ENCODE measurements around the gene PTPRZ1.

PTPRZ1 gene

DNA sequence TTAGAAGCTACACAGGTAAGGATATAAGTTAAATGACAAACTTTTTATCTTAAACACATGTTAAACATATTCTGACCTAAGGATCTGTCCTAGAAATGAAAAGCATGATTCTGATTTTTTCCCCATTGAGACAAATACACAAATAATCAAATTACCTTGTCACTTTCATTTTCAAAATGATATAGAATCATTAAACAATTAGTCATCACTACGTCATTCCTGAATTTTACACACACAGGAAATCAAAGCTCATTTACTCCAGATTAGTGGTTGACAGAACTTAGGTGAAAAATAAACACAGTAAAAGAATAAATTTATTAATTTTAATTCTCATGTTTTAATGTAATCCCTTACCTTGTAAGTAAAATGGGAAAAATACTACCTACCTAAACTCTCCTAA is 182.1 kb downstream of the PTPRZ1 start:
- no peak for DNase-seq (ENCODE audit: low read depth)

DNA sequence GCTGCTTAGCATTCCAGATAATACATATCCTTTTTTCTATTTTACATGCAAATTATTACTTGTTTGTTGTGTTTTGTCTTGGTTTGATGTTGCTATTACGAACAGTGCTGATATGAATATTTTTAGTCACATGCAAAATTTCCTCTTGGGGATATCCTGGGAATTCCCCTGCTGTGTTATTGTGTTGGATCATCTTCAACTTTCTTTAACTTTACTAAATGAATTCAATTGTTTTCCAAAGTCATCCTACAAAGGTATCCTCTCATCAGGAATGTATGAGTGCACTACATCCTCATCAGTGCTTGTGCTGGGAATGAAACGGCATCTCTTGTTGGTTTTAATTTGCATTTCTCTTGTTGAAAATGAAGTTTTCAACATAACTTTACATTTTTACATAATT is 184.0 kb downstream of the PTPRZ1 start:
- no peak for DNase-seq (ENCODE audit: low read depth)

DNA sequence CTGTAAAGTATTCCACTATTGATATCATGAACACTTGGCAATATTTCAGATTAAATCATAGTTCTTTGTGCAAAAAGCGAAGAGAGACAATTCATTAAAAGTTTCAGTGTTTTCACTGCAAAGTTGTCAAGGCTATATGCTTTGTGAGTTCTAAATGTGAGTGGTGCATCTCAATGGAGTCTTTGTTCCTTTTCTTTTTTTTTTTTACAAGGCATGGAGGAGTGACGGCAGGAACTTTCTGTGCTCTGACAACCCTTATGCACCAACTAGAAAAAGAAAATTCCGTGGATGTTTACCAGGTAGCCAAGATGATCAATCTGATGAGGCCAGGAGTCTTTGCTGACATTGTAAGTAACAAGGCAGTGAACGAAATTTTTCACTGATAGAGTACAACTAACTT is 186.6 kb downstream of the PTPRZ1 start:
- DNase-seq (ENCODE audit: low read depth), result no peak

DNA sequence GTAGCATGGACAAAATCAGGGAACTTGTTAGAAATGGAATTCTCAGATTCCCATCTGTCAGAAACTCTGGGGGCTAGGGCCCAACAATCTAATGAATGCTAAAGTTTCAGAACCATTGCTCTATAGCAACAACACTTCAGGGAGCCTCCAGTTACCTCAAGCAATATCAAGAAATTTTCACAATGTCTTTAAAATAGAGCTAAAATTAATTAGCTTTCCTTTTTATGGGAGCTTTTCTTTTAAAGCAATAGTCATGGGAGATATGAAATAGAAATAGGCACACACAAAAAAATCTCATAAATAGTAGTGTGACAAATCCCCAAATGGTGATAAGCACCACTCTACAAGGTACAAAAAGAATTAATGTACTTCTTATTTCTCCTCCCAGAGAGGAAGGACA is 190.2 kb downstream of the PTPRZ1 start:
- no peak for DNase-seq (ENCODE audit: low read depth)

DNA sequence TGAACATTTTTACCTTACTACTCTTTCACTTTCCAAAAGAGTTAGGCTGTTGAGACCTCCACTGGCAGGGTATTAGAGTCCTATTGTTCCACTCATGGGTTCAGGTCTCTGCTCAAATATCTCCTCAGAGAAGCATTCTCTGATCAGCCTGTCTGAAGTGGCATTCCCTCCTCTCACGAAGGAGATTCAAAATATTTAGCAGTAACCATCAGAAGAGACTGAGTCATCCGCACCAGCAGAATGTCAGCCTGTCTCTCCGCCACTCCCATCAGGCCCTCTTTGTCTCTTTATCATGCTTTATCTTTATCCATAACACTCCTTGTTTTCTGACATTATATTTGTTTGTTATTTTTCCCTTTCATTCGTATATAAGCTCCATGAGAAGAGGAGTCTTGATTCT is 192.0 kb downstream of the PTPRZ1 start:
- DNase-seq (ENCODE audit: low read depth), result no peak

DNA sequence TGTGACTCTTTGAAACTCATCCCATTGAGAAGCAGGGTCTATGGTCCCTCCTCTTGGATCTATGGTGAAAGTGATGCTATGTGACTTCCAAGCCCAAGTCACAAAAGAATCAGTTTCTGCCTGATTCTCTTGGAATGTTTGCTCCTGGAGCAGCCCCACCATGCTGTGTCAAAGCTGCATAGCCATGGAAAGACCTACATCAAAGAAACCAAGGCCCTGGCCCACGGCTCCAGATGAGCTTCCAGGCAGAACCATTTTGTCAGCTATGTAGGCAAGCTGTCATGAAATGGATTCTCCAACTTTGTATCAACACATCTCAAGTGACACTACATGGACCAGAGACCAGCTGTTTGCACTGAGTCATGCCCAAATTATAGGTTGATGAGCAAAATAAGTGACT is 194.1 kb downstream of the PTPRZ1 start:
- DNase-seq (ENCODE audit: low read depth), result no peak

DNA sequence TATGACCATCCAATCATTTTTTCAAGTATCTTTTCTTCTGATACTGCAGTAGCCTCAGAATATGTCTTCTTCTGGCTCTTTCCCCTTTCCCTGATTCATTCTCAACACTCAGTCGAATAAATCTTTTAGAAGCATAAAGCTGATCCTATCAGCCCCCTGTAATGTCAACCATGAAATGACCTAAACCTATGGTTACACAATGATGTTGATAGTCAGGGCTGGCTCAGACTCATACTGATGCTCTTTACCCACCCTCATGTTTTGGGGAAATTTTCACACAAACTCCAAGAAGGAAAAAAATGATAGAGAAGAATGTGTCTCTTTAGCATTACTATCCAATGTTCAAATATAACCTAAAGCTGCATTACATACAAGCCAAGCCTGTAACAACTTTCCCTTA is 195.1 kb downstream of the PTPRZ1 start:
- no peak for DNase-seq (ENCODE audit: low read depth)

DNA sequence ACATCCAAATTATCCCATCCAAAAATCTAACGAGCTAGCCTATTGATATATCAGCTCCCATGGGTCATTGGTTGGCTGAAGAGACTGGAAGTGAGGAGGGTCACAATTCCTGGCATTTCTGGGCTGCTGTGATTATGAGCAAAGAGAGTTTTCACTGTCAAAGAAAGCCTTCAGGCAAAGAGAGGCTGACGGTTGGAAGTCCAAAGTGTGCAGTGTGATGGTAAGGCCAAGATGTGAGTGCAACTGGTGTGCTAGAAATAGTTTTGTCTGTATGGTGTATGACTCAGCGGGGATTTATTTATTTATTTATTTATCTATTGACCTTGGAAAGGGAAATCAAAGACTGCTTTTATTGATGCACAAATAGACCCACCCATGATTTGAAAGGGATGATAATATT is 196.0 kb downstream of the PTPRZ1 start:
- DNase-seq (ENCODE audit: low read depth), result no peak

DNA sequence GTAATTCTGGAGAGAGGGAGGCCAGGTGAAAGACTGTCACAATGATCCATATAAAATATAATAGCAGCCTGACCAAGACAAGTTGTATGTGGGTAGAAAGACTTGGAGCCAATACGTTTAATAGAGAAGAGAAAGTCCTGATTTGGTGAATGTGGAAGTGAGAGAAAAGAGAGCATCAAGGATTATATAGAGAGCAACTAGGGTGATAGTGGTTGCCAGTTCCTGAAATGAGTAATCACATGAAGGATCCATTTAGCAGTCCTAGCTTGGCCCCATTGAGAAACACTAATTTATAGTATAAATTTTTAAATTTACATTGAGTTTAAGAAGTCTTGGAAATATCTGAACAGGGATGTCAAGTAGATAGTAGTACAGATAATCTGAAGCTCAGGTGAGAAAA is 197.1 kb downstream of the PTPRZ1 start:
- no peak for DNase-seq (ENCODE audit: low read depth)

DNA sequence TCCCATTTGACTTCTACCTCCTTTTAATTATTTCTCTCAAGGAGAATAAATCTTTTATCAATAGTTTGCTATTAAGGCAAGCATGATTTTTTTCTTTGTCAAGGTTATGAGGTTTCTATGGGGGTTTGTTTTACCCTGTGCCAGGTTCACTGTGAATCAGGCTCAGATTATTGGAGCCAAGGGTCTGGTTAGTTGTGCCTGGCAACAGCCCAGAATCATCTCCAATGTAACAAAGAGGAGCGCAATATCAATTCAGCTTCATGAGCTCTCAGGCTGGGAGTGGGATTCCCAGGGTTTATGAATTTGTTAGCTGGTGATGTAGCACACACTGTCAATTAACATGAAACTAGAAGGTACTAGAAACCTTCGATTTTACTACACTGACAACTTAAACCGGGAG is 197.9 kb downstream of the PTPRZ1 start:
- DNase-seq (ENCODE audit: low read depth), result no peak

DNA sequence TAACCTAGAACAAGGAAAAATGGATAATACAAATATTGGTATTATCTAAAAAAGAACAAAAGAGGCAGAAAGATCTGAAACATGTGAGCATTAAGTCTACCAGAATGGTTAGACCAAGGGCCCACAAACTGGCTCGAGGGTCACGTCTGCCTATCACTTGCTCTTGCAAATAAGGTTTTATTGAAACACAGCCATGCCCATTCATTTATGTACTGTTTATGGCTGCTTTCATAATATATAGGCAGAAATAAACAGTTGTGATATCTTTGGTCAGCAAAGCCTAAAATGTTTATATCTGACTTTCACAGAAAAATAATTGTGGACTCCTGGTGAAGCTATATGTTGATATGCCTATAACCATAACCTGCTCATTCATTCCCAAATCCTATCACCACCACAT is 199.3 kb downstream of the PTPRZ1 start:
- DNase-seq (ENCODE audit: low read depth), result no peak

DNA sequence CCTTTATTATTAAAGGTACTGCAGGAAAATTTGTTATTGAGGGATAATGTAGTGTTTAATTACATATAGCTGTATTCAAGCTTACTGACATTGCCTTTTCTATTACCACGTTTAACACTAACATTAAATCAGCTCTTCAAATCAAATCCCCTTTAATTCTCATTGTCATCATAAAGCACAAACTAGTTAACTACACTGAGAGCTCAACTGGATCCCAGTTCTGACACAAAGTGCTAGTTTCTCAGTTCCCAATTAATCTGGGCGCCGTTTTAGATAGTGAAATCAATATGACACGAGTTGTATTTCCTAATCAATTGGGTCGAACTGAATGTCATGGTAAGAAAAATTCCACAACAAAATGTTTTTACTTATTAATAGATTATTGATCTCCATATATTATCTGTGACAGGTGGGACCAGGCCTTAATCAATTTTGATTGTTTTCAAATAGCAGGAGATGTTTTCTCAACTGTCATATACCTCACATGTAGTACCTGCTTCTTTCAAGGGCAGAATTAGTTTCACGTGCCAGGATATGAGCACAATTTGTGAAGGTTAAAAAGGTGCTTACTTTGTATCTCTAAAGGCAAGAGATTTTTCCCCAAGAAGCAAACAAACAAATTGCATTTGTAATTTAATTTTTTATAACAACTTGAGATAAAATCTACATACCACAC is 200.1 kb downstream of the PTPRZ1 start:
- DNase-seq (ENCODE audit: low read depth), result no peak

DNA sequence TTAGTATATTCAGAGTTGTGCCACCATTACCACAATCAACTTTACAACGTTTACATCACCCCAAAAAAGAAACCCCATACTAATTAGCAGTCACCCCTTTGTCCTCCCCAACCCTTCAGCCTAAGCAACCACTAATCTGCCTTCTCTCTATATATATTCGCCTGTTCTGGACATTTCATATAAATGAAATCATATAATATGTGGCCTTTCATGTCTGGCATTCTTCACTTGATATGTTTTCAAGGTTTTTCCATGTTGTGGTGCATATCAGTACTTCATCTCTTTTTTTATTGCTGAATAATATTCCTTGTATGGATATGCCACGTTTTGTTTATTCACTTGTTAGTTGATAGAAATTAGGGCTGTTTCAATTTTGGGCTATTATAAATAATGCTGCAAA is 200.7 kb downstream of the PTPRZ1 start:
- DNase-seq (ENCODE audit: low read depth), result no peak

DNA sequence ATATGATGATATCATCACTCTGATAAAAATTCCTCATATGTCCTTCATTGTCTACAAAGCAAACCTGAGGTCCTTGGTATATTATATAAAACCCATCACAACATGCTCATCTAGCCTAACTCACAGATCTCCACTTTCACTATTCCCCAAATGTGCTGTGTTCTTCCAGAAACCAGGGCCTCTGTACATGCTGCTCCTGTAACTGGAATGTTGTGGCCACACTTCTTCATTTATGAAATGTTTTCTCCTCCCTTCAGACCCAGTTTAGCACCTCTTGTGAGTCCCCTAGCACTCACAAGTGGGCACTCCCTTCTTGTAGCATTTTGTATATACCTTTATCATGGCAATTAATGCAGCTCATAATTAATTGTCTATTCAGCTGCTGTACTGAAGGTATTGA is 209.2 kb downstream of the PTPRZ1 start:
- no peak for DNase-seq (ENCODE audit: low read depth)

DNA sequence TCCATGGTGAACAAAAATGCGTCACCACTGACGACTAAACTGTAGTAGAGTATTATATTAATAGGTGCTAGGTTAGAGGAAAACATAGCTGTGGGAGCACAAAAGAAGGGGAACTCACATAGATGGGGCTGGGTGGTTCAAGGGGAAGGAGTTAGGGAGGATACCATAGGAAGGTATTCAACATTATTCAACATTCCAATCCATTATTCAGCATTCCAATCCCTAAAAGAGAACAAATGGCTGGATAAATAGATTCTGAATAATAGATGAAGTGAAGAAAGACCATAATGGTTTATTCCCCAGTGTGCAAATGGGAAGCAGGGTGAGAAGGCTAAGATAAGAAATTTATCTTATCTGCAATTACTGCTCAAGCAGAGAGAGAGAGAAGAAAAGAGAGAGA is 209.7 kb downstream of the PTPRZ1 start:
- no peak for DNase-seq (ENCODE audit: low read depth)

DNA sequence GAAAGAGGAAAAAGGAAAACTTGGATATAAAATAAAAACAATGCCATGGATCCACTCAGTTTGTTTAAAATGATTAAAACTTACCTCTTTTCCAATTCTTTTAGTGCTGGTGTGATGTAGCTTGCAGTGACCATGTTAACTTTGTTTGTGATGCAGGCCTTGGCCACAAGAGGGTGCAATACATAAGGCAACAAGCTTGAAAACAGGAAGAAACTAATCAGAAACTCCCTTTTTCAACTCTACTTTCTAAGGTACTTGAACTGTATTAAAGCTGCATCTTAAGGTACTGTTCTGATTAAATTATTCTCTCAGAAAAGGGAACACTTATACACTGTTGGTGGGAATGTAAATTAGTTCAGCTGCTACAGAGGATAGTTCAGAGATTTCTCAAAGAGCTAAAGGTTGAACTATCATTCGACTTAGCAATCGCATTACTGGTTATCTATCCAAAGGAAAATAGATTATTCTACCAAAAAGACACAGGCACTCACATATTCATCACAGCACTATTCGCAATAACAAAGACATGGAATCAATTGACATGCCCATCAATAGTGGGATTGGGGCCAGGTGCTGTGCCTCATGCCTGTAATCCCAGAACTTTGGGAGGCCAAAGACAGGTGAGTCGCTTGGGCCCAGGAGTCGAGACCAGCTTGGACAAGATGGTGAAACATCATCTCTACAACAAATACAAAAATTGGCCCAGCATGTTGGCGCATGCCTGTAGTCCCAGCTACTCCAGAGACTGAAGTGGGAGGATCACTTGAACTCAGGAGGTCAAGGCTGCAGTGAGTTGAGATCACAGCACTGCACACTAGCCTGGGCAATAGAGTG is 220.2 kb downstream of the PTPRZ1 start:
- peak; percentile 26 for DNase-seq (ENCODE audit: low read depth)

DNA sequence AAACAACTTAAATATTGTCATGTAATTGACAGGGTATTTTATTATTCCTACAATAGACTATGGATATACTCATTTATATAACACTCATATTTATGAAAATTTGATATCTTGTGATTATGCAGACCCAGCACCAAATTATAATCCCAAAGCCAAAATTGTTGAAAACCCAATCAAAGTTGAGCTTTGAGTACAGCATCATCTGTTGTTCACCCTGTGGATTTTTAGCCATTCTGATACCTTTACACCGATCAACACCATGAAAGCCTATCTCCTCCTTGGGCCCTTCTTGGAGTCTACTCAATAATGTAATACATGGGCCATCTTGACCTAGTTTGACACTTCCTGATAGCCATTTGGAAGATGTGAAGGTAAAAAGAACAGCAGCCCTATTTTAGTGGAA is 221.6 kb downstream of the PTPRZ1 start:
- DNase-seq (ENCODE audit: low read depth), result no peak

DNA sequence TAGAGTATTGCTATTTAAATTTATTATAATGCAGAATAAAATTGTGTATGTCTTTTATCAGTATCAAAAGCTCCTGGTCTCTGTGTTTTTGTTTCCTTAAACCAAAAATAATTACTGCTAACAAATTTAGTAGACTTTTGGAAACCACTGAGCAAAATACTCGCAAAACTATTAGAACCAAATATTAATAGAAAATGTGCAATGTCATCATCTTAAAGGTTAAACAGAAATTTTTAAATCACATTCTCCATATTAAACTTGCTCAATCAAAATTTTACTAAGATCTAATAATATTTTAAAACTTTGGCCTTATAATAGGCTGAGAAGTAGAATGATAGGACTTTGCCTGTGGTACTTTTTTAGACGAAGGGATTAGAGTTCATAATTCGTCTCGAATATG is 222.7 kb downstream of the PTPRZ1 start:
- no peak for DNase-seq (ENCODE audit: low read depth)

DNA sequence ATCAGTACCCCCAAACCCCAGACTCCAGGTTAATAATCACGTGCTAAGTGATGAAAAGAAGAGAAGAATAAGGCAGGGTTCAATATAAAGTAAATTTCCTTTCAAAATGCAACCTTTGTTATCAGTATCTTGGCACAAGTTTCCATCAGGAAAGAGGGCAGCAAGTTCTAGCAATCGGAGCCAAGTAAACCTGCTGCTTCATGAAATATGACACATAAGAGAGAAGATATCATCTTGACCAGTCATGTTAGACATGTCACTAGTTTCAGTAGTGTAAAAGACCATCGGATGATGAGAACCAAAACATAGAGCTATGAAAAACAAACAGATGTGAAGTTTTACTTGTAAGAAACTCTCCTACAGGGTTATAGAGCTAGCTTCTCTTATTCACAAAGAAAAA is 227.1 kb downstream of the PTPRZ1 start:
- DNase-seq (ENCODE audit: low read depth), result no peak

DNA sequence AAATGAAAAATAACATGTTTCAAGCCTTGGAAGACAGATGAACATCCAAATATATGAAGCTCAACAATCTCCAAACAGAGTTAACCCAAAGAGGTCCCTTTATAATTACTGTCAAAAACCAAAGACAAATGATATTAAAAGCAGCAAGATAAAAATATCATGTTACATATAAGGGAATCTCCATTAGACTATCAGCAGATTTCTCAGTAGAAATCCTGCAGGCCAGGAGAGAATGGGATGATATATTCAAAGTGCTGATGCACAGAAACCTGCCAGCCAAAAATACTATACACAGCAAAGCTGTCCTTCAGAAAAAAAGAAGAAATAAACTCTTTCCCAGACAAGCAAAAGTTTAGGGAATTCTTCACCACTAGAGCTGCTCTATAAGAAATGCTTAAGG is 230.1 kb downstream of the PTPRZ1 start:
- DNase-seq (ENCODE audit: low read depth), result no peak
